OCI-LY7 (cell line): ENCODE data around the gene PDGFD. TPM values are rescaled to one million over a fixed set of nuclear protein-coding genes. Genes with fewer than 3 reads are reported as not detected.

Source experiments
- BruUV-seq: library from RNA; stranded (reverse); fragments of 400-500 nt; replicated peaks from 2 replicates; lab custom pipeline; 2021; lab: Mats Ljungman, UMichigan
- CTCF ChIA-PET: fragments of 300-600 bp; sonication (Branson Sonifier 250); formaldehyde crosslinking; loops from one replicate; lab custom pipeline; 2022; ENCODE audit warnings: antibody characterized with exemption; ENCODE audit not compliant: unreplicated experiment; lab: Charles Lee
- POLR2A ChIA-PET: fragments of 300-600 bp; sonication (Branson Sonifier 250); formaldehyde crosslinking; loops from one replicate; lab custom pipeline; 2022; ENCODE audit warnings: antibody characterized with exemption; lab: Charles Lee
- DNase-seq: peaks from one replicate; pipeline ENCODE4 v3.0.0-alpha.2; 2015; ENCODE audit warnings: low spot score
- H2AFZ ChIP-seq: fragments of 200-600 bp; sonication (generic), shearing (Covaris generic); 2 replicates; pipeline ENCODE4 v1.6.1; 2014; ENCODE audit warnings: mild to moderate bottlenecking, antibody characterized with exemption, low read length, moderate library complexity
- H3K27ac ChIP-seq: fragments of 200-600 bp; sonication (generic); 2 replicates; pipeline ENCODE4 v1.5.1; 2014; ENCODE audit warnings: mixed run types, low read depth, mild to moderate bottlenecking, moderate library complexity, low read length, inconsistent platforms; ENCODE audit not compliant: poor library complexity, severe bottlenecking
- H3K36me3 ChIP-seq: fragments of 200-600 bp; sonication (generic); 2 replicates; pipeline ENCODE4 v1.6.1; 2014; ENCODE audit warnings: mild to moderate bottlenecking, antibody characterized with exemption, low read length, moderate library complexity, mixed read lengths; ENCODE audit not compliant: insufficient read depth
- H3K4me1 ChIP-seq: fragments of 200-600 bp; sonication (generic); 2 replicates; pipeline ENCODE4 v1.5.1; 2014; ENCODE audit warnings: mild to moderate bottlenecking, low read length; ENCODE audit not compliant: insufficient read depth, poor library complexity, severe bottlenecking
- H3K4me2 ChIP-seq: fragments of 200-600 bp; sonication (generic); 2 replicates; pipeline ENCODE4 v1.6.1; 2014; ENCODE audit warnings: mild to moderate bottlenecking, low read length
- H3K4me3 ChIP-seq: fragments of 200-600 bp; sonication (generic); 2 replicates; pipeline ENCODE4 v1.5.1; 2014; ENCODE audit warnings: mild to moderate bottlenecking, low read depth, low read length; ENCODE audit not compliant: poor library complexity, severe bottlenecking
- H3K79me2 ChIP-seq: fragments of 200-600 bp; sonication (generic); 2 replicates; pipeline ENCODE4 v1.6.1; 2016; ENCODE audit warnings: low read depth, mild to moderate bottlenecking, low read length, moderate library complexity, mixed read lengths; ENCODE audit not compliant: insufficient read depth
- H3K9me2 ChIP-seq: fragments of 200-600 bp; sonication (generic); 2 replicates; pipeline ENCODE4 v1.6.1; 2016; ENCODE audit warnings: mild to moderate bottlenecking, low read length, mixed read lengths; ENCODE audit not compliant: insufficient read depth
- H3K9me3 ChIP-seq: fragments of 200-600 bp; sonication (generic); 2 replicates; pipeline ENCODE4 v1.6.1; 2014; ENCODE audit warnings: mild to moderate bottlenecking, mixed run types, low read length, mixed read lengths
- H4K20me1 ChIP-seq: fragments of 200-600 bp; sonication (generic); 2 replicates; pipeline ENCODE4 v1.6.1; 2014; ENCODE audit warnings: mild to moderate bottlenecking, antibody characterized with exemption, low read length, moderate library complexity, mixed read lengths; ENCODE audit not compliant: insufficient read depth
- CTCF ChIP-seq: fragments of 200-600 bp; sonication (generic); conservative IDR thresholded peaks from 2 replicates; pipeline ENCODE4 v1.5.1; 2014; ENCODE audit warnings: mild to moderate bottlenecking, antibody characterized with exemption, low read length, moderate library complexity, mixed read lengths
- EZH2phosphoT487 ChIP-seq: fragments of 200-600 bp; sonication (generic); IDR thresholded peaks from 2 replicates; pipeline ENCODE4 v1.6.1; 2018; ENCODE audit warnings: low read depth, borderline replicate concordance, mild to moderate bottlenecking, mixed run types, antibody characterized with exemption, low read length, moderate library complexity, mixed read lengths
- intact Hi-C: fragments of 100-400 bp; cut with micrococcal nuclease; formaldehyde crosslinking; loops from one replicate; pipeline ENCODE4 v1.10.0; 2022; ENCODE audit not compliant: unreplicated experiment
- total RNA-seq, 2 experiments: library from RNA; depleted of rRNA in 1 of 2; stranded (reverse); fragments of >200 nt in 1 of 2; shearing (Covaris generic) in 1 of 2; gene quantifications; 2 replicates each; pipeline ENCODE4 v1.2.3, GENCODE V29; 2014 to 2022

PDGFD gene
- total RNA-seq, 2 experiments from 2014 or later = 1.0 to 6.0 TPM

- TF ChIP-seq EZH2phosphoT487 (no peak), CTCF (no peak)
- Histone ChIP-seq H3K4me2 (no peak overlapping the region), H3K4me3 (no peak overlapping the region), H3K4me1 (no peaks in the 10 kb centered on the region), H3K36me3 (no peaks in the 10 kb centered on the region), H3K9me2 (no peaks in the 10 kb centered on the region), H4K20me1 (no peaks in the 10 kb centered on the region), H3K79me2 (no peaks in the 10 kb centered on the region), H3K9me3 (no peaks in the 10 kb centered on the region), H2AFZ (no peak overlapping the region), H3K27ac (no peak overlapping the region)
- ChIA-PET POLR2A (interaction anchor here (0.8 to 1.3 kb wide), 2 partner anchors 12 to 101 kb away, joined by 3 read pairs; no protein-coding TSS in a partner anchor), CTCF (no interaction called here)
- intact Hi-C loops = no loop called here
- no TSS peak for BruUV-seq
- DNase-seq = no peak
Observed at GRCh38 chr11:104175769-104176168, 11.8 kb upstream of the PDGFD start.

- no peak for DNase-seq
- H3K4me2 ChIP-seq = no peak overlapping the region
- POLR2A ChIA-PET = interaction anchor here (0.7 kb wide), 1 partner anchor 21 kb away, joined by 4 read pairs; no protein-coding TSS in a partner anchor
- no peaks in the 10 kb centered on the region for H3K4me1 ChIP-seq
- no peaks in the 10 kb centered on the region for H4K20me1 ChIP-seq
- intact Hi-C loops = no loop called here
- no peaks in the 10 kb centered on the region for H3K79me2 ChIP-seq
- no peaks in the 10 kb centered on the region for H3K9me2 ChIP-seq
- H3K9me3 ChIP-seq = no peaks in the 10 kb centered on the region
- H3K27ac ChIP-seq = no peak overlapping the region
- TF ChIP-seq EZH2phosphoT487 (no peak), CTCF (no peak)
- H2AFZ ChIP-seq = no peak overlapping the region
- no TSS peak for BruUV-seq
- H3K36me3 ChIP-seq = no peaks in the 10 kb centered on the region
- CTCF ChIA-PET = no interaction called here
- no peak overlapping the region for H3K4me3 ChIP-seq
Observed at GRCh38 chr11:104169091-104169490, 5.1 kb upstream of the PDGFD start.

GRCh38 chr11:104165014-104165413 lies 1.1 kb upstream of the PDGFD start:
- POLR2A ChIA-PET = interaction anchor here (1.2 to 1.7 kb wide), 4 partner anchors 21 to 388 kb away, joined by 3 to 8 read pairs (median 4); no protein-coding TSS in a partner anchor
- Histone ChIP-seq H4K20me1 (no peaks in the 10 kb centered on the region), H3K4me2 (no peak overlapping the region), H3K9me3 (no peaks in the 10 kb centered on the region), H3K27ac (no peak overlapping the region), H3K4me1 (peaks cover 13% of the 10 kb centered on the region), H2AFZ (no peak overlapping the region), H3K36me3 (no peaks in the 10 kb centered on the region), H3K9me2 (no peaks in the 10 kb centered on the region), H3K4me3 (no peak overlapping the region), H3K79me2 (no peaks in the 10 kb centered on the region)
- intact Hi-C loops = loop anchor here (2.0 kb wide), 1 partner anchor 482 kb away; no protein-coding TSS in a partner anchor
- DNase-seq = no peak
- CTCF ChIA-PET = interaction anchor here (2.7 kb wide), 1 partner anchor 483 kb away, joined by 7 read pairs; no protein-coding TSS in a partner anchor
- TF ChIP-seq EZH2phosphoT487 (no peak), CTCF (no peak)
- no TSS peak for BruUV-seq
